NCI-H1930 (cell line): ENCODE measurements around the gene TRAF4.
A peak's percentile ranks its signal among the peaks of the same experiment; 100 is the strongest.
"Not testable (repeated sequence)": the region's sequence is repeated elsewhere in the genome, so short reads cannot be mapped to it uniquely, and the experiment has no call there.

Experiments
- DNase-seq, 2 experiments: peaks; one replicate each; lab custom pipeline; 2025; lab: John Stamatoyannopoulos, UW

TRAF4 gene

GRCh38 chr17:28715217-28715616, 28.6 kb upstream of the TRAF4 start:
- no peak for DNase-seq

GRCh38 chr17:28716740-28717577, 26.9 kb upstream of the TRAF4 start:
- DNase-seq = no peak

DNA sequence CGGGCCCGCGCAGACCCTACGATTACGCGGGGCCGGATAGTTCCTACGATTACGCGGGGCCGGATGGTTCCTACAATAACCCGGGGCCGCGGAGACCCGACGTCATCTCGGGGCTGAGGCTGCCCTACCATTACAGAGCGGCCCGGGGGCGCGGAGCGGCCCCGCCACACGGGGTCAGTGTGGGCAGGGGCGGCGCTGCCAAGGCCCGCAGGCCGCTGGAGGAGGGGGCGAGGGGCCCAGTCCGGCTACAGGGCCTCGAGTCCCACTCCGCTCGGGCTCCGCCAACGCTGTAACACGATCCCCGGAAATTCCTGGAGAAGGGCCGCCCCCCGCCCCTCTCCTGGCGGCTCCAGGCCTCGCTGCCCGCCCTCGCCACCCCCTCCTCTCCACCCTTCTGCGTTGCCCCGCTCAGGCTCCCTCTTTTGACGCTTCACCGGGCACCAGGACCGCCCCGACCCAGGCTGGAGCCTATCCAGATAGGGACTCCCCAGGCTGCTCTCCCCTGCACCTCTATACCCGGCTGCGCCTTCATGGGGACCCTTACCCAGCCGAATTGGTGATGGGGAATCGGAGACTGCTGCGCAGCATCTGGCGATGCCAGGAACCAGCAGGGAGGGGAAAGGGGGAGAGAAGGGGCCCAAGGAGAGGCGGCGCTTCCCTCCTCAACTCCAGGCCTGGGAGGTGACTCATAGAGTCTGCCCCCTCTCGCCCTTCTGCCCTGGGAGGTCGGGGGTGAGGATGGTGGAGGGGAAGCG, 26.1 kb upstream of the TRAF4 start, which contains the start of gene RAB34:
TSS of gene RAB34 (minus strand) at position 291 of the 755 bp plus-strand sequence. CDS start 602 bp downstream, outside the sequence.
- DNase-seq = peak; percentile 64 to 67

GRCh38 chr17:28718333-28719020, 25.3 kb upstream of the TRAF4 start:
- DNase-seq = no peak

DNA sequence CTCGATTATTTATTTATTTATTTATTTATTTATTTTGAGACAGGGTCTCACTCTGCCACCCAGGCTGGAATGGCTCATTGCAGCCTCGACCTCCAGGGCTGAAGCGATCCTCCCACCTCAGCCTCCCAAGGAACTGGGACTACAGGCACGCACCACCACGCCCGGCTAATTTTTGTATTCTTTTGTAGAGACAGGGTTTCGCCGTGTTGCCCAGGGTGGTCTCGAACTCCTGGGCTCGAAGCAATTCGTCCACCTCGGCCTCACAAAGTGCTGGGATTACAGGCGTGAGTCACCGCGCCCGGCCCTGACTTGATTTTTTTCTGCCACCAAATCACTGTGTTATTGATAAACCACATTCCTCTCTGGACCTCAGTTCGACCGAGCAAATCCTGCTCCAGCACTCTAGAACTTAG, 24.8 kb upstream of the TRAF4 start:
- no peak for DNase-seq

GRCh38 chr17:28720247-28720996, 23.4 kb upstream of the TRAF4 start:
- peak in 1 of 2 experiments; percentile 35 for DNase-seq

- not testable (repeated sequence) for DNase-seq
Measured at GRCh38 chr17:28720997-28721329, 22.8 kb upstream of the TRAF4 start.

DNA sequence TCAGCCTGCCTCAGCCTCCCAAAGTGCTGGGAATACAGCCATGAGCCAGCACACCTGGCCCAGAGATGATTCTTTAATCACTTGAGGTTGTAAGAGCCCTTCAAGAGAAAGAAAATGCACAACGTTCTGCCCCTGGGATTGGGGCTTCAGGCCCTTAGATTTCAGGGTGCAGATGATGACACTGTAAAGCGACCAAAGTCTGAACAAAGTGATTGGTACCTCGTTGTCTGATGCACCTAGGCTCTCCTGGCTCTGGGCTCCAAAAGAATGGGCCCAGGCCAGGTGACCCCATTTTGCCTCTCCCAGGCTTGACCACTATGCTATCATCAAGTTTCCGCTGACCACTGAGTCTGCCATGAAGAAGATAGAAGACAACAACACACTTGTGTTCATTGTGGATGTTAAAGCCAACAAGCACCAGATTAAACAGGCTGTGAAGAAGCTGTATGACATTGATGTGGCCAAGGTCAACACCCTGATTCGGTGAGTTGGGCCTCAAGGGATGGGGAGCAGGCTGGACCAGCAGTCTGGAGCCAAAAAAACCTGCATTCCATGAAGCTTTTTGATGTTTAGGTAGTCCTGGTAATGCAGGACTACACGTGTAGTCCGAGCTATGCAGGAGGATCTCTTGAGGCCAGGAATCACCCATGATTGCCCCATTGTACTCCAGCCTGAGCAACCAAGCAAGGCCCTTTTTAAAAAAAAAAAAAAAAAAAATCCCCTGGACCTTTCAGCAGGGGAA, 21.2 kb upstream of the TRAF4 start:
- no peak for DNase-seq

DNA sequence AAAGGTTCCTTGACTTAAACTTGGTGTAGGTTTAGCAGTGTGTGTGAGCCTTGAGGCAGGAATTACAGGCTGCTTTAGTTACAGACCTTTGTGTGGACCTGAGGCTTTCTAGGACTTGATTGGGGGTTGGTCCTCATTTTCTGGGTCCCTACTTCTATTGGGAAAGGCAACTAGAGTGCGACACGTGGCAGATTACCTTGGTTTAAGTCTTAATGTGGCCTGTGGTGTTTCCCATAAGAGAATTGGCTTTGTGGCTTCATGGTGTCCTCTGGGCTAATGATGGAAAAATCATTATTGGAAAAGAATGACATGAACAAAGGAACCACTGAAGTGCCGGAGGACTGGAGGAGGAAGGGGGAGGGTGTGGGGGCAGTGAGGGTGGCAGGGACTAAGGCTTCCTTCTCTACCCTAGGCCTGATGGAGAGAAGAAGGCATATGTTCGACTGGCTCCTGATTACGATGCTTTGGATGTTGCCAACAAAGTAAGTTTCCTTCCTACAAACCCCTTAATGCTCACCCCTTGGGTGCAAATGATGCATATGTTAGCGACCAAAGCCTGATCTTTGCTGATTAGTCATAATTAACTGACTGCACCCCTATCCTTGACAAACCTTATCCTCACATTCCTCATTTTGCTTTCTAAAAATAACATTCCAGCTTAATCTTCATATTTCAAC, 20.5 kb upstream of the TRAF4 start:
- DNase-seq = no peak

GRCh38 chr17:28723836-28724499, 19.8 kb upstream of the TRAF4 start:
- not testable (repeated sequence) for DNase-seq

GRCh38 chr17:28724500-28725165, 19.2 kb upstream of the TRAF4 start:
- DNase-seq = no peak

GRCh38 chr17:28725166-28725659, 18.6 kb upstream of the TRAF4 start:
- DNase-seq = peak; percentile 24 to 35

- DNase-seq = peak; percentile 68 to 75
Measured at GRCh38 chr17:28725660-28726225, 18.1 kb upstream of the TRAF4 start.

DNA sequence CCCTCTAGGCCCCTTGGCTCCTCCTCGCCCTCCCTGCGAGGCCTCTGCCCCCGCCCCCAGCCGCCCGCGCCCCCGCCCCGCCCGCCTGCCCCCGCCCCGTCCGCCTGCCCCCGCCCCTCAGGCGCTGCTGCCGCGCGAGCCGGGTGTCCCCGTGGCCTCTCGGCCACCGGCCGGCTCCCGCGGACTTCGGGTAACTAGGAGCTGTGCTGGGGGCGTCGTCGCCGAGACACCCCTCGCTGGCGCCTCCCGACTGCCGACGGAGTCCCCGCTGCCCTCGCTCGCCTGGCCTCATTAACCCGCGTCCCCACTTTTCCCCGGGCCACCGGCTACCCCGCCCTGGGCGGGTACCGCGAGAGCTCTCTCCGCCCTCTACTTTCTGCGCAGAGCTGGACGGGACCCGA, 17.6 kb upstream of the TRAF4 start, which contains the start of gene TLCD1:
TSS of gene TLCD1 (minus strand) at position 8 of the 401 bp plus-strand sequence. CDS start 136 bp downstream, outside the sequence.
- DNase-seq = peak; percentile 59 to 74

DNA sequence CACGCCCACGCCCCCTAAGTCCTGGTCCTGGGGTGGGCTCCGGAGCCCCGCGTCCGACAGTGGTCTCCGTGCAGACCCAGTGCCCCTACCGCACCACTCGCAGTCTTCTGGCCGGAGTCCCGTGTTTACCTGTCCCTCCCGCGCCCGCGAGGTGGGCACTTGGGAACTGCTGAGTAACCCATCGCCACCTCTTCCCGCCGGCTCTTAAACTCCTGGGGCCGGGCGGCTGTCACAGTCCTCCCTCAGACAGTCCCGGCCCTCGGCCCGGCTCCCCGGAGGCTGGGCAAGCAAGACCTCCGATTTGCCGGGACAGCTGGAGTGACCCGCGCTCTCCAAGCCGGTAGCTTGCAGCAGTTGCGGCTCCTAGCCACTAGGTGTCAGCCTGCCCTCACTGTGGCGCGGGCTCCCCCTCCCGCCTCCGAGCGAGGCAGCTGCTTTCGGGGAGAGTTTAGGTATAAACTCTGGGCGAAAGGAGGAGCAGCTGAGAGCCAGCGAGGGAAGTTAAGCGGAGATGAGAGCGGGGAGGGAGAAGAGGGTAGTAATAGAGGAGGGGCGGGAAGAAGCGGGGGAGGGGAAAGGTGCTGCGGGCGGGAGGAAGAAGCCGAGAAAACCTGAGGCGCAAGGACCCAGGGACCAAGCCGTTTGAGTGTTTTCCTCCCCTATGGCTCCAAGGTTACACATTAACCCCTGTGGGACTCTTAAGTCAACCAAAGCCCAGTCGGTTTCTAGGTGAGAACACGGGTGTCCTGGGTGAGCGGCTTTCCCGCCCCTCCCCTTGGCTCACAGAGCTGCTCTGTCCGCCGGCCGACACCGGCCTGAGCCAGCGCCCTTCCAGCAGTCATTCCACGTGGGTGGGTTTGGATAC, 17.0 kb upstream of the TRAF4 start:
- DNase-seq = peak; percentile 86 to 95

GRCh38 chr17:28728364-28729200, 15.2 kb upstream of the TRAF4 start, which contains the start of gene NEK8:
NEK8 (plus strand) TSS chr17:28728788; CDS start chr17:28728814, 26 bp downstream.
- DNase-seq = peak; percentile 86

- DNase-seq = no peak
Measured at GRCh38 chr17:28729950-28730330, 13.9 kb upstream of the TRAF4 start.
